ENCODE measurements around the gene ZNF175.
A peak's percentile ranks its signal among the peaks of the same experiment; 100 is the strongest.

ZNF175 gene

GRCh38 chr19:51602189-51602854, 31.2 kb downstream of the ZNF175 start:
- TF ChIP-seq CTCF (IDR thresholded peaks at IDR 0.05): no peak

GRCh38 chr19:51607077-51607476, 36.0 kb downstream of the ZNF175 start:
- TF ChIP-seq CTCF (IDR thresholded peaks at IDR 0.05): no peak

- TF ChIP-seq CTCF (IDR thresholded peaks at IDR 0.05): peak; percentile 85
These were observed 37.0 kb downstream of the ZNF175 start for GRCh38 chr19:51607920-51608562.

- no peak for TF ChIP-seq CTCF (IDR thresholded peaks at IDR 0.05)
These were observed 39.5 kb downstream of the ZNF175 start for GRCh38 chr19:51610576-51610975.

GRCh38 chr19:51614789-51615188, 43.7 kb downstream of the ZNF175 start:
- TF ChIP-seq CTCF (IDR thresholded peaks at IDR 0.05): no peak

GRCh38 chr19:51615991-51616390, 44.9 kb downstream of the ZNF175 start:
- TF ChIP-seq CTCF (IDR thresholded peaks at IDR 0.05): no peak

GRCh38 chr19:51621178-51621577, 50.1 kb downstream of the ZNF175 start:
- TF ChIP-seq CTCF (IDR thresholded peaks at IDR 0.05): no peak

All from LNCAP (cell line).